ENCODE measurements around the gene SLC2A8.

SLC2A8 gene

DNA sequence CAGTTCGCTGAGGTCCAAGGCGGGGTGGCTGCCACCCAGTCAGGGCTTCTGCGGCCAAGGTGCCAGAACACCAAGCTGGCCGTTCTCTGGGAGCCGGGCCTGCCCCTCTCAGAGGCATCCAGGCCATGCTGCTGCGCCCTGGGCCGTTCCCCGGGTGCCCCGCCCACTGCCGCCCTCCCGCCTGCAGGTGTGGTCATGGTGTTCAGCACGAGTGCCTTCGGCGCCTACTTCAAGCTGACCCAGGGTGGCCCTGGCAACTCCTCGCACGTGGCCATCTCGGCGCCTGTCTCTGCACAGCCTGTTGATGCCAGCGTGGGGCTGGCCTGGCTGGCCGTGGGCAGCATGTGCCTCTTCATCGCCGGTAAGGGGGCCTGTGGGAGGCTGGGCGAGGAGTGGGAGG is 7.7 kb downstream of the SLC2A8 start:
- no peak for DNase-seq

- no peak for DNase-seq
These were observed 8.6 kb downstream of the SLC2A8 start for GRCh38 chr9:127405344-127406125.

DNA sequence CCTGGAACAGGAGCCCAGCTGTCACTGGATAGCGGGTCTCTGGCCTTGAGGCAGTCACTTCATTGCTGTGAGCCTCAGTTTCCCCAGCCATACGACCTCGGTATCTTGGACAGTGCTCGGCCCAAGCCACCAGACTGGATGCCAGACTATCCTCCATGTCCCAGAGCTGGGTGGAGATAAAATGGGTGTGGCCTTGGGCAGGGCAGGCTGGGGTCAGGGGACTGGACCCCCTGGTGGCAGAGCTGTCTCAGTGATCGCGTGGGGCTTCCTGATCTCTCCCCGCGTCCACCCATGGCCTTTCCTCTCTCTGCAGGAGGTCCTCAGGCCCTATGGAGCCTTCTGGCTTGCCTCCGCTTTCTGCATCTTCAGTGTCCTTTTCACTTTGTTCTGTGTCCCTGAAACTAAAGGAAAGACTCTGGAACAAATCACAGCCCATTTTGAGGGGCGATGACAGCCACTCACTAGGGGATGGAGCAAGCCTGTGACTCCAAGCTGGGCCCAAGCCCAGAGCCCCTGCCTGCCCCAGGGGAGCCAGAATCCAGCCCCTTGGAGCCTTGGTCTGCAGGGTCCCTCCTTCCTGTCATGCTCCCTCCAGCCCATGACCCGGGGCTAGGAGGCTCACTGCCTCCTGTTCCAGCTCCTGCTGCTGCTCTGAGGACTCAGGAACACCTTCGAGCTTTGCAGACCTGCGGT is 10.0 kb downstream of the SLC2A8 start:
- no peak for DNase-seq

DNA sequence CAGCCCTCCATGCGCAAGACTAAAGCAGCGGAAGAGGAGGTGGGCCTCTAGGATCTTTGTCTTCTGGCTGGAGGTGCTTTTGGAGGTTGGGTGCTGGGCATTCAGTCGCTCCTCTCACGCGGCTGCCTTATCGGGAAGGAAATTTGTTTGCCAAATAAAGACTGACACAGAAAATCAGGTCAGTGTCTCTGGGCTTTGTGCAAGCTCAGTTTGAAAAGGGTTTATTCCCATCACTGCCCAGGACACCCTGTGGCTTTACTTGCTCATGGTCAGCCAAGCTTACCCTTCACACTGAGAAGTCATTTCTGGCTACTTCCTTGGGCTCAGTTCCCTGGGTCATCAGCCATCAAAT is 10.5 kb downstream of the SLC2A8 start:
- no peak for DNase-seq

DNA sequence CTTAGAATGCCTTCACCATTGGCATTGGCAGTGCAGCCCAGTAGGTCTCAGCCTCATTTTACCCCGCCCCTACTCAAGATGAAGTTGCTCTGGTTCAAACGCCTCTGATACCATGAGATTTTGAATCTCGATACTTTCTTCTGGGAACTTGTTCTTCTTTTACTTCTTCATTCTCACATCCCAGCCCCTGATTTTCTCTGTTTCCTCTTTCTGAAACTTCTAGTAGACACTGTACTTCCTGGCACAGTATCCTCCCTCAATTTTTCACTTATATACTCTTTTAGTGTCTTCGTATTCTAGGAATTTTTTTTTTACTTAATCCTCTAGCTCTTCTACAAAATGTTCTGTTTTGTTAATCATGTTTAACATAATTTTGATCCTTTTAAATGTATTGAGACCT is 14.2 kb downstream of the SLC2A8 start:
- DNase-seq = no peak

DNA sequence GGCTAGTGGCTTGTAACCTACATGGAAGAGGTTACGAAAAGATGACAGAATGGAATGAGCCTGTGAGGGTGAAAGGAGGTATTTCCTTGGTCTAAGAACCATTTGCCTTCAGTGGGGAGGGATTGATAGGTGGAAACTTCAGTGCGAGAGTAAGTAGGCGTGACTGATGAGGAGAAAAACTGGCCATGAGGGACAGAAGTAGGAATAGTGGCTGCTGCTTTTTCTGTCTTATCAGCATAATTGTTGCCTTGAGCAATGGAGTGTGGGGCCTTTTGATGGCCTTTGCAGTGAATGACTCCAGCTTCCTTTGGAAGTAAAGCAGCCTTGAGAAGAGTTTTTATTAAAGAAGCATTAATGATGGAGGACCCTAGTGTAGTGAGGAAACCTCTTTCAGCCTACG is 18.2 kb downstream of the SLC2A8 start:
- DNase-seq = no peak

- DNase-seq = no peak
These were observed 18.7 kb downstream of the SLC2A8 start for GRCh38 chr9:127415657-127416056.

DNA sequence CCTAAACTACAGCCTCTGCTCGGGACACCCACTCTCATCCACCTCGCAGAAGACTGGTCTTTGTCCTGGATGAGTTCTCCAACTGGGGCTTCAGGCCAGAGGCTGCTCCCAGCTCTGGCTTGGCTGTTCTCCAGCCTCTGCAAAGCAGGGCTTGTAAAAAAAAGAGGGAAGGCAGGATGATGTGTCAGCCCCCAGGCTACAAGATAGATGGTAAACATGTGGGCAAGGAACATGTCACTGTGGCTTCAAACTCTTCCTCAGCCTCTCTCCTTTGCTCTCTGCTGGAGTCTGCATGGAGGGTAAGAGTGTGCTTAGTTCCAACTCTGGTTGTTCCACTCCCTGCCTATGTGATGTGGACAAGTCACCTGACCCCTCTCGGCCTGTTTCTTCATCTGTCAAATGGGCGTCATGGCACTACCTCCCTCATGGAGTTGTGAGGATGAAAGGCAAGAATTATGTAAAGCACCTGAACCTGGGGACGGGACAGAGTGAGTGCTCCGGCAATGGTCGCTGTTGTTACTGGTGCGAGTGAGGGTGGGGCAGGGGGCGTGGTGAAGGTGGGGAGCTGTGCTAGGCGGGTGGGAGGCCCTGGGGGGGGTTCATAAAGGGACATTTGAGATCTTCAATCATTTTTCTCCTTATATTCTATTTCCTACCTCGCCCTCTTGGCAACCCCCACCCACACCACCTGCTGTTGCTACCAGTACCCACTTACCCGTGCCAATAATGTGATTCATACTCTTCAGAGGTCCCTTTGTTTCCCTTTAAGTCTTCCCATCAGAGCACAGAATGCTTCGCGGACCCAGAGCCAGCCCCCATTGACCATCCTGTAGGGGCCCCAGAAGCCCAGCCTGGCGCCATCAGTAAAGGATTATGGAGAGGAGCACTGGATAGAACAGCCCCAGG is 20.4 kb downstream of the SLC2A8 start:
- DNase-seq = no peak

GRCh38 chr9:127418037-127418471 is 21.1 kb downstream of the SLC2A8 start:
- DNase-seq = no peak

- no peak for DNase-seq
These were observed 22.4 kb downstream of the SLC2A8 start for GRCh38 chr9:127419348-127419747.

DNA sequence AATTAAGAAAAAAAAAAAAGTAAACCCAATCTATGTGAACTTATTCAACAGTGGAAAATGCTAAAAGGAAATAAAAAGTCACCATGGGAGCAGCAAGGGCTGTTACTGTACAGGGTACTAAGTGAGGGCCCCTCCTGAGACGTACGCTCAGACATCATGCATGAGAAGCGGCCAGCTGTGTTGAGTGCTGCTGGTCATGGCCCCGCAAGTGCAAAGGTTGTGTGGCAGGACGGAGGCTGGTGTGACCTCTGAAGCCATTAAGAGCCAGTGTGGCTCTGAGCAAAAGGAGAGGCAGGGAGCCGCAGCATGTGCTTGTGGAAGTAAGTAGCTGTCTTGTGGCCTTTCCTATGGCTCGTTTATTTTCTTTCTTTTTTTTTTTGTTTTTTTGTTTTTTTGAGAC is 24.1 kb downstream of the SLC2A8 start:
- DNase-seq = no peak

GRCh38 chr9:127422133-127422782 is 25.3 kb downstream of the SLC2A8 start:
- DNase-seq = no peak

DNA sequence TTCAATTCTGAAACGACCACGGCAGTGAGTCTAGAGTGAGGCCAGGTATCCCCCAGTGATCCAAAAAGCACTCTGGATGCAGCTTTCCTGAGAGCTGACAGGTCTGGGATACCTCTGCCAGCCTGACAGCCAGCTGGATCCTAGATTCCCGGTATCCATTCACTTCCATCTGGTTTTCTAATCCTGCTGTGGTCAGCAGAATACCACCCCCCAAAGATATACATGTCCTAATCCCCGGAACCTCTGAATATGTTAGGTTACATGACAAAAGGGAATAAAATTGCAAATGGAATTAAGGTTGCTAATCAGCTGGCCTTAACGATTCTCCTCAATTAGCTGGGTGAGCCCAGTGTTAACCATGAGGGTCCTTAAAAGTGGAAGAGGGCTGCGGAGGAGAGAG is 25.8 kb downstream of the SLC2A8 start:
- DNase-seq = no peak

DNA sequence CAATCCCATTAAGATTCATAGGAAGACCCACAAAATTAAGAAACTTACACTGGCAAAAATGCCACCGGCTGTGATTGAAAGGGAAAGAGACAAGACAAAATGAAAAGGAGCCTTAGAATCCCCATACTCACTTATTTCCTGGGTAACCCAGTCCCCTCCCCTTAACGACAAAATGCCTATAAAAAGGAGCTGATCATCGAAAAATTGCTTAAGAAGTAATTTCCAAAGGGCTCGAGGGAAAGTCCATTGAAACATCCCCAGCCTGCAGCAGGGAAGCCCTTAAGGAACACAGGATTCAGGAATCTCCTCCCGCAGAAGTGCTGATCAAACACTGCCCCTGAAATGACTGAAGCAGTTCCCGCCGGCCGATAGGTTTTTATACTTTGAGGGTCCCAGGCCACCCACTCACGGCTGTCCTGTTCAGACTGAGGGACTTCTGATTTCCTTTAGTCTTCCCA is 26.5 kb downstream of the SLC2A8 start:
- DNase-seq = no peak

GRCh38 chr9:127423934-127424675 is 27.1 kb downstream of the SLC2A8 start, which contains the start of gene ZNF79:
TSS of gene ZNF79 (plus strand) at chr9:127424382. CDS start at chr9:127424788, 406 bp downstream.
- peak; percentile 98 for DNase-seq

- no peak for DNase-seq
These were observed 27.7 kb downstream of the SLC2A8 start for GRCh38 chr9:127424676-127424999.

- no peak for DNase-seq
These were observed 29.8 kb downstream of the SLC2A8 start for GRCh38 chr9:127426756-127427155.

GRCh38 chr9:127428348-127428747 is 31.4 kb downstream of the SLC2A8 start:
- no peak for DNase-seq

DNA sequence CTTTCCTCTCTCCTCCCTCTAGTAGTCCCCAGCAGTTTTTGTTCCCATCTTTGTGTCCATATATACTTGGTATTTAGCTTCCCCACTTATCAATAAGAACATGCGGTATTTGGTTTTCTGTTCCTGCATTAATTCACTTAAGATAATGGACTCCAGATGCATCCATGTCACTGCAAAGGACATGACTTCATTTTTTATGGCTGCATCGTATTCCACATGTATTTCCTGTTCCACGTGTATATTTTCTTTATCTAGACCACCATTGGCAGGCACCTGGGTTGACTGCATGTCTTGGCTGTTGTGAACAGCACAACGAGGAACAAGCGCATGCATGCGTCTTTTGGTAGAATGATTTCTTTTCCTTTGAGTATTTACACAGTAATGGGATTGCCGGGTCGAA is 33.4 kb downstream of the SLC2A8 start:
- DNase-seq = no peak

DNA sequence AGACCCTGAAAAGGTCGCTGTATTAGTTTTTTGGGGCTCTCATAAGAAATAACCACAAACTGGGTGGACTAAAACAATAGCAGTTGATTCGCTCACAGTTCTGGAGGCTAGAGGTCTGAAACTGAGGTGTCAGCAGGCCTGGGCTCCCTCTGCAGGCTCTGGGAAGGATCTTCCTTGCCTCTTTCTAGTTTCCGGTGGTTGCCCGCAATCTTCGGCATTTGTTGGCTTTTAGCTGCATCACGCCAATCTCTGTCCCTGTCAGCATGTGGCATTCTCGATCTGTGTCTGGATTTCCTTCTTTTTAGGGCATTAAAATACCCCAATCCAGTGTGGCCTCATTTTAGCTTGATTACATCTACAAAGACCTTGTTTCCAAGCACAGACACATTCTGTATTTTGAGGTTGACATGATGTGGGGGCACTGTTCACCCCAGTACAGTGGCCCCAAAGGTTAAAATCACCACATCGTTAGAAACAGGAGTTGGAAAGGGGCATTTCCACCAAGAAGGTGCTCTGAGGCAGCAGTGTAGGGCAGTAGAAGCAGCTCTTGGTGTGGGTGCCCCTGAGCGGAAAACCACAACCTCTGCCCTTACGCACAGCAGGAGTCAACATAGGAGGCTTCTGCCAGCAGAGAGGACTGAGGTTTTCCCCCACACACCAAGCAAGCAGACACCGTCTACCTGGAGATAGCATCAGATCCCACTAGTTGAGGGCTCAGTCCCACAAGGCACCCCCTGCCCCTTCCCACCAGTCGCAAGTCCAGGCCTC is 40.7 kb downstream of the SLC2A8 start:
- DNase-seq = no peak

DNA sequence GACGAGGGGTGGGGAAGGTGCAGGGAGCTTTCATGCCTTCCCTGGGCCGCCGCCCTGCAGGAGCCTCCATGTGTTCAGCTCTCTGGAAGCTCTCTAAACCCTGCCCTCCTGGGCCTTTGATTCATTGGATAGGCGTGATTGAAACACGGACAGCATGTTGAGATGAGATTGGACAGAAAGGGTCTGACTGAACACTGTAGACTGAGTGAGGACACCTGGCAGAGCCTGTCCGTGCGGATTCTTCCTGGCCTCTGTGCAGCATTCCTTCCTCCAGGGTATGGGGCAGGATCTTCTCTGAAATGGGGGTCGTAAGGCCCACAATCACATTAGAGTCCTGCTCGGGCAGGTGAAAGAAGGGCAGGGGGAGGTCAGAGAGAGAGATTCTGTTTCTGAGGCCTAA is 41.4 kb downstream of the SLC2A8 start:
- DNase-seq = no peak

Measured in right forelimb (tissue), 1 donor.